HG03439 (cell line): ENCODE data around the gene GPC6.

Source experiments
- ATAC-seq: cut with Tn5 transposase; IDR thresholded peaks from one replicate; pipeline ENCODE4 v1.9.1; 2021; ENCODE audit warnings: mild to moderate bottlenecking, moderate library complexity; ENCODE audit not compliant: unreplicated experiment

GPC6 gene

DNA sequence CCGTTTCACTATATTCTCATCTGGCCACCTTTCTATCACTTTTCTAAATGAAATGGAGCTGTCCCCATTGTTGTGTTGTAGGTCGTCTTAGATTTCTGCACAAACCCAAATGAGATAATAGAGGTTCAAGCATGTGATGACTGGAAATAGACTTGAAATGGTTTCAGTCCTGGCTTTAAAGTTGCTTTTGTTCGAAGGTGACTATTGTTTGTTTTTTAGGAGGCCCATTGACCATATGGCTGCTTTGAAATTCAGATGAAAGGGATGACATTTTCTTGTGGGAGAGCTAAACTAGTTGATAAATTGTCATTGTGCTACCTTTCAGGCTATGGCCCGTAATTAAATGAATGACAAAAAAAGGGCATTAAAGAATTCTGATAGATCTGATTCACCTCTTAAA, 583.7 kb downstream of the GPC6 start:
- ATAC-seq, result no peak

DNA sequence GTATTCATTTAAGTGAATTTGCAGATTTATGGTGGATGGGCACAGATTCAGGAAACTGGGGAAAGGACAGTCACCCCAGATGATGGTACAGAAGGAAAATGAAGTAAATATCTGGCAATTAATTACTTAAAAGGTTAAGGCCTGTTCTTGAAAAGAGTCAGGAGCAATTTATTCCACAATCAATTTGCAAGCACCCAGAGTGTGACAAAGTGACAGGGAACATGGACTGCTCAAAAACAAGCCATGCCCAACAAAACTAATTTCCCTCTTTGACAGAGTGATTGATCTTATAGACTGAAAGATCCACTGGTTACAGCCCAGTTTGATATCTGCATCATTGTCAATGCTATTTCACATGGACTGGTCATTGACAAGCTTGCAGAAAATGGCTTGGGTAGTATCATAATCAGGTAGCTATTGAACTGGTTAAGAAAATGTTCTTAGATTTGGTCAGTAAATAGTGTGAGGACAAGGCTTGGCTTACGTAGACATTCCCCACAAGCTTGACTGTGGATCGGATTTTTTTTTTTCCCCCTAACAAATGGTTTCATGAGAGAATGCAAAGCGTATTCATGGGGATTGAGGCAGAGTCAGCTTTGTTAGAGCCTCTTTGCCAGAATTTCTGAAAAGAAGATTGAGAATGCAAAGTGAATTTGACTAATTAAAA, 584.6 kb downstream of the GPC6 start:
- no peak for ATAC-seq

- no peak for ATAC-seq
Measured at GRCh38 chr13:93811738-93812112, 585.1 kb downstream of the GPC6 start.

DNA sequence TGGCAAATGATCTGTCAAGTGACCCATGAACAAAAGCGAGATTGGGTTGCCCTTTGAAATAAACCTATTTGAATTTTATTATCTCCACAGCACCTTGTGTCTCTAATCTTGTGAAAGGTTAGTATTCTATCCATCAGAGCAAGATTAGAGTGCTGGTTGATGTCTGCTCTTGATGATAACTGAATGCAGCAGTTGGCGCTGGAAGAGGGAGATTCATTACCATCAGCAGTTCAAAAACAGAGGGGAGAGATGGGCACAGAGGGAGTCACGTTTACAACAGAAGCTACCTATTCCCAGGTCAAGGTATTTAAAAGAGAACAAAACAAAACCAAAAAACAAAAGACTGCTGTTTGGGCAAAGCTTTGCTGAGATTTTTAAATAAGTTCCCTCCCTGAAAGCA, 588.1 kb downstream of the GPC6 start:
- ATAC-seq, result no peak

DNA sequence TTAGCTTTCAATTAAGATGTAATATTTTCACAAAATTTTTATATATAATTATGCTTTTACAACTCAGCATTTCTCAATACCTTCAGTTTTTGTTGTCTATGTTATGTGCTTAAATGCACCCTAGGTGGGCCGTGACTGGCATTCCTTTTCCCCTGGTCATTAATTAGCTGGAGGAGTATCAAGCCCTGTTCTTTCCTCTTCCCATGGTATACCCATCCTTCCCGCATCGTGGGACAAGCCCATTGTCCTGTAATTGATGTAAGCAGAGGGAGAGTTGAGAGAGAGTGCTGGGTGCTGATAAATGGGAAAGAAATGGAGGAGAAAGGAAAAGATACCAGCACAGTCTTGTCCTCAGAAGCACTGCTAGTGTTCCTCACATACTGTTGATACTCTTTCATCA, 591.7 kb downstream of the GPC6 start:
- ATAC-seq, result no peak

GRCh38 chr13:93819331-93819890, 592.8 kb downstream of the GPC6 start:
- no peak for ATAC-seq

GRCh38 chr13:93824286-93824685, 597.7 kb downstream of the GPC6 start:
- ATAC-seq, result no peak

DNA sequence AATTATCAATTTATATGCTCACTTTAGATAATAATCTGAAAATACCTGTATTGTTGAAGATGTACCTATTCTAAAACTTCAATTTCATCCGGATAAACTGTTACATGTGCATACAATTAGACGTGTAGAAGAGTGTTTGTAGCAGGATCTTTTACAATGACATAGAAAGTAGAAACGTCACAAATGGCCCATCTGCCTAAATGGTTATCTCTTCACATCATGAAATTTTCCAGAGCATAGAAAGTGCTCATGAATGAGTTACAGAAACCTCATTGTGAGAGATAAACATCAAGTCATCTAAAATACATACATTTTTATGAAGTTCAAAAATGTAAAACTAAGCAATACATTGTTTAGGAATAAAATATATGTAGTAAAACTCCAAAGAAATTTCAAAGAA, 607.4 kb downstream of the GPC6 start:
- ATAC-seq, result no peak

- no peak for ATAC-seq
Measured at GRCh38 chr13:93843082-93843481, 616.5 kb downstream of the GPC6 start.

DNA sequence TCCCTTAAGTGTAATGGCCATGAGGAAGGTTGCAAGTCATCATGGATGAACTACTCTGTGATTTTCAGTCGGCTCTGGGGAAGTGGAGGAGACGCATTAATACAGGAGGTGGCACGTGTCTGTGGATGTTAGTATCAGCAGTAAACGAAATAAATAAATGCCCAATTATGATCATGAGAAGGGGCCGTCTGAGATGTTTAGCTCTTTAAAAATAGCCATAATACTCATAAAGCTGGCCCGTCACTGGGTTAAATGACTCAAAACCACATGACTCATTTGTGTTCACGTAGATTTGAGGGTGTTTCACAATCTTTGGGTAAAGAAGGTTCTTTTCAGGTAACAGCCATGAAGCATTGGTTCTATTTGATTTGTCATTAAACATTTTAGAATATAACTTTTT, 620.6 kb downstream of the GPC6 start:
- no peak for ATAC-seq

DNA sequence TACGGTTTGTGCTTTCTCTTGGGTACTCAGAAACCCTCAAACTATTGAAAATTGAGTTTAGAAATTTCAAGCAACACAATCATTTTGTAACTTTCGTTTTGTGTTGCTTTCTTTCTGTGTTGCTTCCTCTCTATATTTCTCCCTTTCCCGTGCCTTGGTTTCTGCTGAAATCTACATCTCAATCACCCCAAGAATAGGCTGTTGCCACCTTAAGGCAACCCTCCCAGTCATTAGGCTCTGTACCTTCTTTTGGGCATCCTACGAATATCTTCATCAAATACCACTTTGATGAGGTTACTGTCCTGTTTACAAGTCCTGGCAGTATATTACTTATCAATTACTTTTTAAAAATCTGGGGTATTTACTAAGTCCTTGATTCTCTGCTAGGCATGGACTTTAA, 621.6 kb downstream of the GPC6 start:
- no peak for ATAC-seq

DNA sequence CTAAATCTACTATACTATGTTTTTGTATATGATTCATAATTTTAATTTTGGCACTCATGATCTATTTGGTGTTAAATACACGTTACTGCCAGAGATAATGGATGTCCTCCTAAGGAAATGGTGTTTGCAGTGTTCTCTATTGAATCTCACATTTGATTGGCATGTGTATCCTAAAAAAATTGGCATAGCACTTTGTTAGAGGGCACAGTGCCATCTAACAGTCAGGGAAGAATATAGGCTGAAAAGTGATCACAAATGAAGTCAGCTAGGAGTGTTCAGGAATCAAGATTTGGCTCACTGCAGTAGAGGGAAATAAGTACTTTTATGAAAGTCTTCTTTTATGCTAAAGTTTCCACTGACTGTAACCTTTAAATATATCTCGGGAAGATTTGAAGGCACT, 624.6 kb downstream of the GPC6 start:
- ATAC-seq, result no peak

DNA sequence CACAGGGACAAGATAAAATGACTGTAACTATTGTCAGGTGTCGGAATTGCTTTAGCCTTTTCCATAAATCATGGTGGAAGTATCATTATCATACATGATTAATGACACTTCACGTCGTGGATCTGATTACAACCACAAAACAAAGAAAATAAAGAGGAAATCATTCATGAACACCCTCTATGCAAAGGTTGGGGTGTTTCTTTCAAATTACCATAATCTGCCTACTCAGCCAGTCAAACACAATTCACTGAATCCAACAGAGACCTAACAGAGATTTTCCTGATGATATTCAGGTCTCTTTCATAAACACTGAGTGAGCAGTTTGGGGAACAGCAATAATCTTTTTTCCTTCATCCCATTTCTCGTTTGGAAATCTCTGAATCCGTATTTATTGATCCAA, 627.3 kb downstream of the GPC6 start:
- no peak for ATAC-seq

- no peak for ATAC-seq
Measured at GRCh38 chr13:93857126-93857525, 630.5 kb downstream of the GPC6 start.

DNA sequence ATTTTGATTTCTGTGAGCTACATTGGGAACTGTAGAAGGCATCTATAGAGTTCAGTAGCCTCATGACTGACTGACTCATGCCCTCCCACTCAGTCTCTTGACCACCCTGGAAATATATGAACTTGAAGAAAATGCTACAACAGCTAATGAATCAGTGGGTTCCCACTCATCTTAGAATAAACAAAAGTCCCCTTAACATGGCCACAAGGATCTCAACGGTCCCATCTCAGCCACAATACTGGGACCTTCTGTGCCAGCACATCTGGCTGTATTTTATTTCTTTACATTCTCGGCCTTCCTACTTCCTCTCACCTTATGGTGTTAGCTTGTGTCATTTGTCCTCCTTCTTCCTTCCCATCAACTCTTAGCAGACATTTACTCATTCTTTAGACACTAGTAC, 633.1 kb downstream of the GPC6 start:
- ATAC-seq, result no peak

- no peak for ATAC-seq
Measured at GRCh38 chr13:93861818-93862217, 635.2 kb downstream of the GPC6 start.

DNA sequence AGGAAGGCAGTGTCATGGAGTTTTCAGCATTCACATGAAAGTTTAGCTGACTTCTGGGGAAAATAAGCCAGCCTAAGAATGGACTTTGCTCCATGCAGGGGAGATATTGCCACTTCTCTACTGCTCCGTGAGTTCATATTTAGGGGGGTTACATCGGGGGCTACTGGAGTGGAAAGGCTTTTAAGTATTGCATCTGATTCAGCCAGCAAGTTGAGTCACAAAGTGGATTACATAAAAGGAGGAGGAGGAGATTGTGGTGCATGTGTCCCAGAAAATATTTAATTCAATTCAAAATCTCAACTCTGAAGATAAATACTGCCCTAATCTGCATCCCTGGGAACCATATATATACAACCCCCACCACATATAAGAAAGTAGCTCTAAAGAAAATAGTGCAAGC, 635.7 kb downstream of the GPC6 start:
- ATAC-seq, result no peak

DNA sequence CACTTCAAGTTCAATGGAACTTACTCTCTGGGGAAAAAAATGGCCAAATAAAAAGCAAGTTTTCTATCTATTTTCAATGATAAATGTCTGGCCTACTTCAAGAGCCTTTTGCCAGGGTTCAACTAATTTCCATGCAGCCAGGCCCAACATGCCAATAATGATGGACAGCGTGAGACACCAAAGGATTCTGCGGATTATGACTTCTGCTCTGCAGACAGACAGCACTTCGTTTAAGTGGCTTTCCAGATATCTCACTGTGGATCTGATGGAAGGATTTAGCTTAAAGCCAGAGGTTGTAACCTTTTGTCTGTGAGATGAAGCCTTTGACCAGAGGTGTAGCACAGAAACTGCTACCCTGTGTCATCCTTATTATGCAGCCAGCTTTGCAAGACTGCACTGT, 638.6 kb downstream of the GPC6 start:
- ATAC-seq, result no peak

DNA sequence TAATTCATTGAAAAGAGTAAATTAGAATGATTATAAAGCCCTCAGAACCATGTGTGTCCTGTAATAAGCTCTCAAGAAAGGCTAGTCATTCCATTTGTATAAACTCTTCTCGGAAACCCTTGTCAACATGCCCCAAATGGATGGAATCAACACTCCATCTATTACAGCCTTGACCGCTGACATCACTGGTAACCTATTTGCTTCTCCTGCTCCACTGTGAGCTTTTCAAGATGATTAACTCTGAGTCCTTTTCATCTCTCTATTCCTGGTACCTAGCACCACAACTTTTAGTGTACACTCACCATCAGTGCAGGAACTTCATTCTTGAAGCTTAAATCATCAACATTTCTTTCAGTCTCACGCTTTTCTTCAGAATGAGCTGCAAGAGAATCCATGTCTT, 640.9 kb downstream of the GPC6 start:
- ATAC-seq, result no peak

DNA sequence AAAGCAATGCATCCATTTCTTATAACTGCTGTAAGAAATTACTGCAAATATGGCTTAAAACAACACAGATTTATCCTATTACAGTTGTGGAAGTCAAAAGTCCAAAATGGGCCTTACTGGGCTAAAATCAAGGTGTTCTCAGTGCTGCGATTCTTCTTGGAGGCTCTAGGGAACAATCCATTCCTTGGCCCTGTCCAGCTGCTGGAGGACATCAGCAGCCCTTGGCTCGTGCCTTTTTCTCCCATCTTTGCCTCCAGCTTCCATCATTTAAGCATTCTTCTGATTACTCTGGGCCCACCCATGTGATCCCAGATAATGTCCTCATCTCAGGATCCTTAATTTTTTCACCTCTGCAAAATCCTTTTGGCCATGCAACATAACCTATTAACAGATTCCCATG, 645.8 kb downstream of the GPC6 start:
- ATAC-seq, result no peak

- ATAC-seq, result no peak
Measured at GRCh38 chr13:93872786-93873347, 646.3 kb downstream of the GPC6 start.

DNA sequence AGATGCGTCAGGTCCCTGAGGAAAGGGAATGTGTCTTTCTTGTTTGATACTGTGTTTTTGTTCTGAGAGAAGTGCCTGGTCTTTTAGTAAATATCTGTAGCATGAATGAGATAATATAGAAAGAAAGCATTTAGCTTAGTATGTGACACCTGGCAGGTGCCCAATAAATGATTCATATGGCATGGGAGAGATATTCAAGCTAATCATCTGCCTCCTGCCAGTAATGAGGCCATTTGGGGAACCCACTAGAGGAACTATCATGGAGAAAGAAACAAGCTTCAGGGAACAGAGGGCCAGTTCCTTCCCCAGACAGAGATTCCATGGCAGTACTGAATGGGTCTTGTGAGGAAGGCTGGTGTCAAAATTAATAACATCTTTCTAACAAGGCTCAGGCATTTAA, 648.9 kb downstream of the GPC6 start:
- ATAC-seq, result no peak

- ATAC-seq, result no peak
Measured at GRCh38 chr13:93876236-93876635, 649.6 kb downstream of the GPC6 start.
